K562 (cell line): Measurements from ENCODE around the gene NAT14. TPM values are rescaled to one million over a fixed set of nuclear protein-coding genes. Genes with fewer than 3 reads are reported as not detected.

Experiments
- ATF7 ChIP-seq: fragments of 450-650 bp; IDR thresholded peaks from 2 replicates; pipeline ENCODE4 v1.7.1; 2014; ENCODE audit warnings: mild to moderate bottlenecking, moderate library complexity
- CBFA2T3 ChIP-seq: fragments of 450-650 bp; IDR thresholded peaks from 2 replicates; pipeline ENCODE4 v1.6.1; 2017
- CREB1 ChIP-seq, 2 experiments: sonication (generic) in 1 of 2; formaldehyde crosslinking in 1 of 2; IDR thresholded peaks; 2 replicates each; pipeline versions ENCODE4 v1.6.1 to v1.8.0; 2012 to 2022; ENCODE audit warnings: inconsistent platforms in 1 of 2, mild to moderate bottlenecking in 1 of 2, missing genetic modification reagents in 1 of 2, moderate library complexity in 1 of 2
- CTBP1 ChIP-seq: fragments of 450-650 bp; IDR thresholded peaks from 2 replicates; pipeline ENCODE4 v1.6.1; 2016; ENCODE audit warnings: borderline replicate concordance
- EGR1 ChIP-seq: fragments of 450-650 bp; conservative IDR thresholded peaks from 2 replicates; pipeline ENCODE4 v1.6.1; 2017; ENCODE audit warnings: mild to moderate bottlenecking
- ERF ChIP-seq: fragments of 450-650 bp; formaldehyde crosslinking; IDR thresholded peaks from 2 replicates; pipeline ENCODE4 v1.4.0; 2020; ENCODE audit warnings: mild to moderate bottlenecking, mixed read lengths
- GABPA ChIP-seq: fragments of 200-800 bp; sonication (Bioruptor generic); conservative IDR thresholded peaks from 2 replicates; pipeline ENCODE4 v1.6.1; 2016; ENCODE audit warnings: low read depth, missing genetic modification characterization, missing compliant biosample characterization
- GTF2A2 ChIP-seq: IDR thresholded peaks from 2 replicates; pipeline ENCODE4 v1.6.1; 2016; ENCODE audit warnings: mild to moderate bottlenecking, missing genetic modification characterization, missing compliant biosample characterization
- HNRNPLL ChIP-seq: fragments of 200-400 bp; formaldehyde crosslinking; IDR thresholded peaks from 2 replicates; pipeline ENCODE4 v1.6.1; 2017; ENCODE audit warnings: low read length, low read depth, mild to moderate bottlenecking; ENCODE audit not compliant: poor library complexity, severe bottlenecking
- KDM5B ChIP-seq: fragments of 200-600 bp; sonication (generic); IDR thresholded peaks from 2 replicates; pipeline ENCODE4 v1.6.1; 2012; ENCODE audit warnings: low read depth, mild to moderate bottlenecking, moderate library complexity, low read length, control low read depth, inconsistent platforms; ENCODE audit not compliant: insufficient replicate concordance
- L3MBTL2 ChIP-seq: fragments of 450-650 bp; IDR thresholded peaks from 2 replicates; pipeline ENCODE4 v1.6.1; 2016; ENCODE audit warnings: mild to moderate bottlenecking, moderate library complexity
- MAFK ChIP-seq: IDR thresholded peaks from 2 replicates; pipeline ENCODE4 v1.6.1; 2011; ENCODE audit warnings: low read length, improper control_type of control experiment
- MTA3 ChIP-seq: fragments of 450-650 bp; formaldehyde crosslinking; IDR thresholded peaks from 2 replicates; pipeline ENCODE4 v1.6.1; 2017; ENCODE audit warnings: mild to moderate bottlenecking, borderline replicate concordance
- PHB ChIP-seq: fragments of 250-450 bp; sonication (Bioruptor Pico); IDR thresholded peaks from 2 replicates; pipeline ENCODE4 v1.5.0; 2021
- POLR2A ChIP-seq: fragments of 450-650 bp; conservative IDR thresholded peaks from 2 replicates; pipeline ENCODE4 v1.6.1; 2016
- POLR2G ChIP-seq: fragments of 200-400 bp; formaldehyde crosslinking; IDR thresholded peaks from 2 replicates; pipeline ENCODE4 v1.6.1; 2017; ENCODE audit warnings: low read depth, mild to moderate bottlenecking, antibody characterized with exemption, low read length, moderate library complexity
- SUPT5H ChIP-seq: fragments of 450-650 bp; IDR thresholded peaks from 2 replicates; pipeline ENCODE4 v1.6.1; 2016
- ZBTB7A ChIP-seq: IDR thresholded peaks from 2 replicates; pipeline ENCODE4 v1.6.1; 2011; ENCODE audit warnings: low read depth, mild to moderate bottlenecking, low read length, moderate library complexity, borderline replicate concordance; ENCODE audit not compliant: control insufficient read depth
- polyA plus RNA-seq, 8 experiments: library from polyadenylated mRNA; depleted of rRNA in 4 of 8; stranded (reverse) in 5 of 8; unstranded in 3 of 8; fragments of >200 nt; fragmentation: Nextera tagmentation in 2 of 8; fragmentation: Illumina TruSeq in 1 of 8; extraction: Ambion mirVana in 2 of 8; extraction: Trizol in 1 of 8; gene quantifications; 2 replicates each; pipeline versions ENCODE4 v1.2.1 to v1.2.3, GENCODE V29; 2011 to 2014; ENCODE audit warnings: inconsistent platforms in 1 of 8, missing spikeins in 1 of 8
- total RNA-seq, 7 experiments: library from RNA; depleted of rRNA in 6 of 7; stranded (reverse); fragments of >200 nt in 6 of 7; fragmentation: Illumina TruSeq in 2 of 7; extraction: Trizol in 2 of 7; gene quantifications; 2 replicates each; pipeline versions ENCODE4 v1.2.1 to v1.2.3, GENCODE V29; 2011 to 2021; ENCODE audit warnings: low replicate concordance in 1 of 7

The NAT14 gene
- total and polyA plus RNA-seq, 9 of the 15 experiments (the other 6 are each of a cell fraction or from before 2014, with no cell fraction given): 2.4 to 77.0 (median 26.7) TPM

GRCh38 chr19:55494172-55494761 lies 9.3 kb downstream of the NAT14 start (continued):
- peak; percentile 94 for TF ChIP-seq EGR1
- TF ChIP-seq GABPA (tag): peak; percentile 70
- 0 out of 2 replicates have a peak, but pooled peaks have one; percentile 33 for TF ChIP-seq POLR2A
- peak; percentile 24 for TF ChIP-seq HNRNPLL
- 0 out of 2 replicates have a peak, but pooled peaks have one; percentile 5 for TF ChIP-seq MAFK
- peak; percentile 67 for TF ChIP-seq POLR2G
- peak; percentile 56; the same call in 1 of the 2 replicates for TF ChIP-seq CTBP1
- no peak for TF ChIP-seq ZBTB7A
- peak; percentile 23; the same call in 1 of the 2 replicates for TF ChIP-seq CBFA2T3
- TF ChIP-seq CREB1 (IDR thresholded peaks at IDR 0.05): 0 out of 2 replicates have a peak, but pooled peaks have one; percentile 24
- TF ChIP-seq CREB1 (CRISPR knock-in tag; IDR thresholded peaks at IDR 0.05): peak; percentile 32; the same call in 1 of the 2 replicates
- TF ChIP-seq GTF2A2 (tag): no peak
- peak; percentile 67; the same call in 1 of the 2 replicates for TF ChIP-seq ERF
- TF ChIP-seq L3MBTL2: 0 out of 2 replicates have a peak, but pooled peaks have one; percentile 13
- no peak for TF ChIP-seq PHB (CRISPR knock-in tag)
- TF ChIP-seq SUPT5H: no peak
- peak; percentile 34 for TF ChIP-seq KDM5B
- TF ChIP-seq MTA3: 0 out of 2 replicates have a peak, but pooled peaks have one; percentile 38
- TF ChIP-seq ATF7: peak; percentile 33; the same call in 1 of the 2 replicates
